HG03139 (cell line): ENCODE data around the gene PLCXD1.

ENCODE experiments used
- ATAC-seq: cut with Tn5 transposase; IDR thresholded peaks from one replicate; pipeline ENCODE4 v1.9.1; 2021; ENCODE audit not compliant: unreplicated experiment

The PLCXD1 gene

DNA sequence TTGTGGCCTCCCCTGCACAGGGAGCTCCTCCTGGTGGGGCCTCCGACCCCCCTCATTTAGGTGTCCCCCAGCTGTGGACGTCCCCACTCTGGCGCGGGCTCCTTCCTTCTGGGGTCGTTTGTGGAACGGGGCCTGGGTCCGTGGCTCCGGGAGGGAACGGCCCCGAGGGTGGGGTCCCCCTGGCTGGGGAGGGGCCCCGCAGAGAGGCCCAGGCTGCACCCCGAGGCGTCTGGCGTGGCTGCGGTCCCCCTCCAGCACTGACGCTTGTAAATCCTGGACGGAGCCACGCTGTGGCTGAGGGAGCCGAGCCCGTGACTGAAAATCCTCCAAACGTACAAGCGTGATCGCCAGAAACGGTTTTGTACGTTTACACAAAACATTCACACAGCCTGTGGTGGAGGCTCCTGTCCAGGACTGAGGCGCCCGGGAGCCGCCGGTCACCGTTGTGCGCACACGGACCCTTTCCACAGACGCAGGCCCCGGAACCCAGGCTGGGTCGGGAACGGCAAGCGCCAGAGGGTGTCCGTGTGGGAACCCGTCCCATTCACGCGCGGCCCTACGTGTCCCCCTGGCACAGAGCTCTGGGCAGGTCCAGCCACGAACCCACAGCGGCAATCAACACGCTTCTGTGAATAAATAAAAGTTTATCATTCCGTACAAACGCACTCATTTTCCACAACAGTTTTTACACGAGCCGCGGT is 52.6 kb downstream of the PLCXD1 start:
- ATAC-seq = no peak

DNA sequence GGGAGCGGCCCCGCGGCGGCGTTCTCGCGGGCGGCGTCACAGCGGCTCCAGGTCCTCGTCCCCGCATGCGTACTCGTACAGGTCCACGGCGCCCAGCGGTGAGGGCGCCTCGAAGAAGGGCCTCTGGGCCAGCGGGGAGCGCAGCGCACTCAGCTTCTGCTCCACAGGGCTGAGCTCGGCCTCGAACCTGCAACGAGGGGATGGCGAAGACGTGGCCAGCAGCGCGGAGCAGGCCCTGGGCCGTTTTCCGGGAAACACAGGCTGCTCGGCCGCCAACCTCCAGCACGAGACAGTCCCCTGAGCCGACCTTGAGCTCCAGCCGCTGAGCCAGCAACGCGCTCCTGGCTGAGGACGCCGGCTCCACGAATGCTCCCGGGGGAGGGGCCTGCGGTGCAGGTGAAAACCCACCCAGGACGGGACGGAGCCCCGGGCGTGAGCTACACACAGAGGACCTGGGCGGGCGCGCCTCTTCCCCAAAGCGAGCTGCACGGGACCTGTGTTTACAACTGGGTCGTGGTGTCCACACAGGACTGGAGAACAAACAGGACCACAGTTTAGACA is 53.2 kb downstream of the PLCXD1 start:
- ATAC-seq = no peak

GRCh38 chrX:334971-335757 is 54.0 kb downstream of the PLCXD1 start:
- ATAC-seq = no peak

GRCh38 chrX:335758-336155 is 54.6 kb downstream of the PLCXD1 start:
- ATAC-seq = no peak

- ATAC-seq = no peak
Measured at GRCh38 chrX:336227-336626, 55.0 kb downstream of the PLCXD1 start.

DNA sequence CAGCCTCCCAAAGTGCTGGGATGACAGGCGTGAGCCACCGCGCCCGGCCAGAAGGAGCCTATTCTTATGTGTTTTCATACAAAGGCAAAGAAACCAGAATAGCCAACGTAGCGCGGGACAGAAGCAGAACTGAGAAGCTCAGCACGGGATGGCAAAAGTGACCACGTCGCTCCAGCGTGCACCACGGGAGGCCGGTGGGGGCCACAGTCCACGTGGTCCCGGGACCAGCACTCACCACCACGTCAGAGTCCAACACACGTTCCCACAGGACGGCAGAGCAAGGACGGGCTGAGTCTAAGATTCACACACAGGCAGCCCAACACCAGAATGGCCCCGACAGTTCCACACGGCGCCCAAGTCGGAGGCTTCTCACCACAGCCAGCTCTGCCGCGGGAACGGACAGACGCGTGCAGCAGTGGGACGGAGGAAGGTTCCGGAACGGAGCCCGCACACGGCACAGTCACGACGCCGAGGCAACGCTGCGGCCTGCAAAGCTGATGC is 56.2 kb downstream of the PLCXD1 start:
- no peak for ATAC-seq

DNA sequence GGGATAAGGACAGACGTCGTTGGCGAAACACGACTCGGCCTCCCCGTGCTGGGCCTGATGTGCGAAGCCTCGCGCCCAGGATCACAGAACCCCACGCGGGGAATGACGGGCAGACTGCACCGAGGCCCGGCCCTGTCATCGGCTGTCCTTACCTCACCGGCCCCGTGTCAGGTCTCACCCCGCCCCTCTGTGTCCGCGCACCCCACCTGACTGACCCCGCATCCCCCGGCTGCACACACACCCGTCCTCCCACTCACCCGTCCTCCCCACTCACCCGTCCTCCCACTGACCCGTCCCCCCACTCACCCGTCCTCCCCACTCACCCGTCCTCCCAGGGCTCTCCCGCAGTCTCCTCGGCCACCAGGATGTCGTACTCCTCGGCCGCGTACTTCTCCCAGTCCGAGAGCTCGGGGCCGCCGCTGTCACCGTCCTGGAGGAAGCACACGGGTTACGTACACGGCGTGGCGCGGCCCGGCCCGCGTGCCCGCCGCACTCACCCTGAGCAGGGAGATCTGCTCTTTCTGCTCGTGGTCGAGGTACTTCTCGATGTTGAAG is 57.2 kb downstream of the PLCXD1 start:
- ATAC-seq = no peak

DNA sequence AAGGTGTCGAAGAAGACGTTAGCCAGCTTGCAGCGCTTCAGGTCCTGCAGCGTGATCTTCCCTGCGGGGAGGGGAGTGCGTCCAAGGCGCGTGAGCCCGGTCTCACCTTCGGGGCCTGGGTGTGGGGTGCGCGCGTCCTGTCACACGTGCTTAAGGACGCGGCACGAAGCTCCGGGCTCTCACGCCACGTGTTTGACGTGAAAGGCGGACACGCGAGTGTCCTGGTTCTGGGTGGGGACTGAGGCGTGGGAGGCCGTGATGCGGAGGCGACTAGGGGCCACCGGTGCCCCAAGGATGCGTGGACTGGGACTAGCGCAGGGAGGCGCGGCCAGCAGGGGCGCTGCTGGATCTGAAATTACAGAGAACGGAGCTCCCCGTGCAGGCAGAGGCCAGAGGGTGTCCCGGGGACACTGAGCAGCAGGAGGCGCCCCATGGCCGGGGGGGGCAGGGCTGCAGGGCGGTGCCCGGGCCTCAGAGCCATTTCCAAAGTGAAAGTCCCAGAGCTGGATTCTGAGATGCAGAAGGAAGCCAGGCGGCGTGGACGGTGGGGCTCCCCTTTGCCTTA is 57.7 kb downstream of the PLCXD1 start:
- no peak for ATAC-seq

DNA sequence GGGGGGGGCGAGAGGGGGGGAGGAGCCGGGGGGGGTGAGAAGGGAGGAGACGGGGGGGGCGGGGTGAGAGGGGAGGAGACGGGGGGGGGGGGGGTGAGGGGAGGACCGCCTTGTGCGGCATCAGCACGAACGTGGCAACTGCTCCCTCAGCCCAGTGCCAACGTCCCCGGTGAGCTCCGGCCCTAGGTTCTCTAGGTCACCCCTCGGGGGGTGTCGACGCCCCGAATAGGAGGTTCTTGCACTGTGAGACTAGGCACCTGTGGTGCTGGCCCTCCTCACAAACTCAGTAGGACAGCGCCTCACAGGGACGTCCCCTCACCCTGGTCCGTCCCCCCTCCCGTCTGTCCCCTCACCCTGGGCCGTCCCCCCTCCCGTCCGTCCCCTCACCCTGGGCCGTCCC is 58.9 kb downstream of the PLCXD1 start:
- ATAC-seq = no peak

- no peak for ATAC-seq
Measured at GRCh38 chrX:340641-341423, 59.7 kb downstream of the PLCXD1 start.

- ATAC-seq = no peak
Measured at GRCh38 chrX:341541-342101, 60.4 kb downstream of the PLCXD1 start.

GRCh38 chrX:344371-344901 is 63.3 kb downstream of the PLCXD1 start:
- ATAC-seq = no peak

- no peak for ATAC-seq
Measured at GRCh38 chrX:345020-345925, 64.1 kb downstream of the PLCXD1 start.

DNA sequence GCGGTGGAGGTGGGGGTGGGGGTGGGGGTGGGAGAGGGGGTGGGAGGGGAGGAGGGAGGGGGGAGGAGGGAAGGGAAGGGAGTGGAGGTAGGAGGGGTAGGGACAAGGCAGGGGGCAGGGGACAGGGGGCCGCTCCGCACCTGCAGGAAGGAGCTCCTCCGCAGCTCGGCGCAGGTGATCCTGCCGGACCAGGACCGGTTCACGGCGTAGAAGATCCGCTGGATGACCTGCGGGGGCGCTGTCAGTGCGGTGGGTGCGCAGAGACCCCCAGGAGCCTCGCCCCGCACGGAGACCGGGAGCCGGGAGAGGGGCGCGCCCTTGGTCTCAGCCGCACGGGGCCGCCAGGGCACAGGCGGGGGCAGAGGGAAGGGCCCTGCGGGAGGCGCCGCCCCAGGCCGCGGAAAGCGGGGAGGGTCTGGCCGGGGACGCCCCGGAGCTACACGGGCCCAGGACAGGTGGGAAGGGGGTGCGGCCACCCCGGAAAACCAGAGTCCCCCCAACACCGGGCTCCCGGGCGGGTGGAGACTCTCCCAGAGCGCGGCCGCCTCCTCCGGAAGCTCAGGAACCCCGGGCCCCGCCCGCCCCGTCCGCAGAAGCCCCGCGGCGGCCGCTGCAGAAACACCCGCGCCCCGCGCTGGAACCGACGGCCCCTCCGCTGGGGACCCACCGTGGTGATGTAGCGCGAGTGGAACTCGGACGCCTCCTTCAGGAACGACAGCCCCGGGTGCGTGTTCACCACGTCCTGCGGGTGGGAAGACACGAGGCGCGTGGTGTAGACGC is 65.0 kb downstream of the PLCXD1 start:
- no peak for ATAC-seq

GRCh38 chrX:347351-348117 is 66.4 kb downstream of the PLCXD1 start:
- ATAC-seq = no peak

- ATAC-seq = no peak
Measured at GRCh38 chrX:348461-349117, 67.4 kb downstream of the PLCXD1 start.

GRCh38 chrX:349196-349595 is 68.0 kb downstream of the PLCXD1 start:
- ATAC-seq = no peak
